ENCODE results near the gene SDCCAG8.

Gene SDCCAG8

GRCh38 chr1:243510928-243511327 is 255.1 kb downstream of the SDCCAG8 start:
- DNase-seq = no peak

- DNase-seq = no peak
Measured at GRCh38 chr1:243513726-243514491, 258.1 kb downstream of the SDCCAG8 start.

GRCh38 chr1:243514927-243515326 is 259.1 kb downstream of the SDCCAG8 start:
- DNase-seq = no peak

- DNase-seq = no peak
Measured at GRCh38 chr1:243520831-243521230, 265.0 kb downstream of the SDCCAG8 start.

GRCh38 chr1:243523766-243524165 is 267.9 kb downstream of the SDCCAG8 start:
- no peak for DNase-seq

- DNase-seq = no peak
Measured at GRCh38 chr1:243525085-243525487, 269.2 kb downstream of the SDCCAG8 start.

GRCh38 chr1:243526180-243526579 is 270.3 kb downstream of the SDCCAG8 start:
- DNase-seq = no peak

GRCh38 chr1:243528459-243529121 is 272.7 kb downstream of the SDCCAG8 start:
- no peak for DNase-seq

GRCh38 chr1:243529512-243529911 is 273.7 kb downstream of the SDCCAG8 start:
- DNase-seq = no peak

GRCh38 chr1:243535014-243535413 is 279.2 kb downstream of the SDCCAG8 start:
- no peak for DNase-seq

GRCh38 chr1:243539636-243540035 is 283.8 kb downstream of the SDCCAG8 start:
- no peak for DNase-seq

- DNase-seq = no peak
Measured at GRCh38 chr1:243542739-243543415, 287.0 kb downstream of the SDCCAG8 start.

- no peak for DNase-seq
Measured at GRCh38 chr1:243543501-243543900, 287.7 kb downstream of the SDCCAG8 start.

GRCh38 chr1:243546457-243546856 is 290.6 kb downstream of the SDCCAG8 start:
- DNase-seq = no peak

GRCh38 chr1:243547891-243548290 is 292.1 kb downstream of the SDCCAG8 start:
- DNase-seq = no peak

GRCh38 chr1:243548516-243548915 is 292.7 kb downstream of the SDCCAG8 start:
- DNase-seq = no peak

GRCh38 chr1:243549108-243549507 is 293.3 kb downstream of the SDCCAG8 start:
- DNase-seq = no peak
